ENCODE data around the gene FGGY. TPM values are rescaled to one million over a fixed set of nuclear protein-coding genes. Genes with fewer than 3 reads are reported as not detected.

FGGY gene
- total and polyA plus RNA-seq, 2 donors (not counting 3 experiments of a cell fraction or from before 2014, with no cell fraction given): 5.6 to 6.4 TPM

DNA sequence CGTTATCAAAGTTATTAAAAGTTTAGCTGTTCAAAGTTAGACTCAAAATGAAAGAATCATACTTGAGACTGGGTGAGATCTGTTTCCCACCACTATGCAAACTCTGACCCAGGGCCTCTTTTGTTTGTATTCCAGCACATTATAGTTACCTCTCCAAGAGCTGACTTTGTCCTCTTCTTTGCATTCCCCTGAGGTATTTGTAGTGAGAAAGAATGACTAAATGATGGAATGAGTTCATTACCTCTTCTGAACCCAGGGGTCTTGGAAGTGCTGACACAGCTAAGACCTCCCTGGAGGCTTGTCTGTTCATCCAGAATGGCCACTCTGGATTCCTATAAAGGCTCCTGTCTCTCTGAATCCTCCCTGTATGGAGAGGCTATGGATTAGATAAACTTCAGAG lies 62.4 kb downstream of the FGGY start:
- Histone ChIP-seq H2AFZ (ENCODE audit: low read depth, low read length) (no peak overlapping the region), H3K4me3 (replicated peaks in 1 of 3; ENCODE audit: insufficient read depth in 1 of 3, low read depth in 1 of 3, low read length in 3 of 3) (no peak overlapping the region), H3K27ac (ENCODE audit: insufficient read depth, low read depth, low read length) (no peak overlapping the region), H3K4me2 (ENCODE audit: insufficient read depth, low read length) (no peak overlapping the region), H3K9me1 (replicated peaks; ENCODE audit: control insufficient read depth, extremely low read depth, insufficient read depth, low read length) (no peaks in the 10 kb centered on the region), H3K9ac (replicated peaks; ENCODE audit: extremely low read depth, insufficient read depth, low read length) (no peak overlapping the region), H4K20me1 (replicated peaks; ENCODE audit: control insufficient read depth, extremely low read depth, insufficient read depth, low read length) (no peaks in the 10 kb centered on the region), H3K27me3 (ENCODE audit: control insufficient read depth in 2 of 2, insufficient read depth in 2 of 2, low read length in 2 of 2) (no peaks in the 10 kb centered on the region), H3K36me3 (ENCODE audit: control insufficient read depth in 2 of 2, extremely low read depth in 1 of 2, insufficient read depth in 2 of 2, low read length in 2 of 2) (no peaks in the 10 kb centered on the region), H3K9me3 (replicated peaks; ENCODE audit: control insufficient read depth, insufficient read depth, low read length) (no peaks in the 10 kb centered on the region), H3K79me2 (ENCODE audit: control insufficient read depth, insufficient read depth, low read length) (no peaks in the 10 kb centered on the region), H3K4me1 (ENCODE audit: control insufficient read depth, extremely low read depth, insufficient read depth, low read length) (no peaks in the 10 kb centered on the region)
- POLR2A ChIA-PET: no interaction called here
- TF ChIP-seq GATA2 (IDR thresholded peaks at IDR 0.05; ENCODE audit: insufficient read depth, insufficient read length, low read depth, low read length): no peak
- TF ChIP-seq, protein P1, sequence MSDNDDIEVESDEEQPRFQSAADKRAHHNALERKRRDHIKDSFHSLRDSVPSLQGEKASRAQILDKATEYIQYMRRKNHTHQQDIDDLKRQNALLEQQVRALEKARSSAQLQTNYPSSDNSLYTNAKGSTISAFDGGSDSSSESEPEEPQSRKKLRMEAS (IDR thresholded peaks at IDR 0.05; ENCODE audit: insufficient read depth, insufficient read length): no peak
- no peak for TF ChIP-seq POLR2AphosphoS5 (IDR thresholded peaks at IDR 0.05; ENCODE audit: insufficient read depth, low read depth, low read length)
- TF ChIP-seq FOS (IDR thresholded peaks at IDR 0.05; ENCODE audit: borderline replicate concordance, insufficient read depth, low read length): no peak
- TF ChIP-seq JUN (IDR thresholded peaks at IDR 0.05; ENCODE audit: borderline replicate concordance, insufficient read depth, insufficient read length, low read depth): no peak
- TF ChIP-seq MYC (IDR thresholded peaks at IDR 0.05; ENCODE audit: low read depth, low read length): no peak
- no peak for TF ChIP-seq EZH2 (IDR thresholded peaks at IDR 0.05; ENCODE audit: borderline replicate concordance, low read depth, low read length, severe bottlenecking)
- no peak for TF ChIP-seq POLR2A (IDR thresholded peaks at IDR 0.05; ENCODE audit: low read depth, low read length)
- TF ChIP-seq, protein P2, sequence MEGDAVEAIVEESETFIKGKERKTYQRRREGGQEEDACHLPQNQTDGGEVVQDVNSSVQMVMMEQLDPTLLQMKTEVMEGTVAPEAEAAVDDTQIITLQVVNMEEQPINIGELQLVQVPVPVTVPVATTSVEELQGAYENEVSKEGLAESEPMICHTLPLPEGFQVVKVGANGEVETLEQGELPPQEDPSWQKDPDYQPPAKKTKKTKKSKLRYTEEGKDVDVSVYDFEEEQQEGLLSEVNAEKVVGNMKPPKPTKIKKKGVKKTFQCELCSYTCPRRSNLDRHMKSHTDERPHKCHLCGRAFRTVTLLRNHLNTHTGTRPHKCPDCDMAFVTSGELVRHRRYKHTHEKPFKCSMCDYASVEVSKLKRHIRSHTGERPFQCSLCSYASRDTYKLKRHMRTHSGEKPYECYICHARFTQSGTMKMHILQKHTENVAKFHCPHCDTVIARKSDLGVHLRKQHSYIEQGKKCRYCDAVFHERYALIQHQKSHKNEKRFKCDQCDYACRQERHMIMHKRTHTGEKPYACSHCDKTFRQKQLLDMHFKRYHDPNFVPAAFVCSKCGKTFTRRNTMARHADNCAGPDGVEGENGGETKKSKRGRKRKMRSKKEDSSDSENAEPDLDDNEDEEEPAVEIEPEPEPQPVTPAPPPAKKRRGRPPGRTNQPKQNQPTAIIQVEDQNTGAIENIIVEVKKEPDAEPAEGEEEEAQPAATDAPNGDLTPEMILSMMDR (IDR thresholded peaks at IDR 0.05; ENCODE audit: extremely low read depth in 1 of 2, insufficient read depth in 1 of 2, low read depth in 1 of 2, low read length in 2 of 2): no peak
- CTCF ChIA-PET: interaction anchor here (0.8 kb wide), 1 partner anchor 26 kb away, joined by 3 read pairs; no protein-coding TSS in a partner anchor
- intact Hi-C loops (cut with micrococcal nuclease) (no loop called here), dilution Hi-C loops (cut with MboI; ENCODE audit: extremely low pct_ligation_motif_present, low sequenced_read_pairs) (no loop called here)
- BruUV-seq (replicated peaks): no TSS peak
- DNase-seq (ENCODE audit: low read depth, low spot score): no peak
- no peak for FAIRE-seq

All from endothelial cell of umbilical vein (primary cell).